ENCODE measurements around the gene ELL3. TPM values are rescaled to one million over a fixed set of nuclear protein-coding genes. Genes with fewer than 3 reads are reported as not detected.

Gene ELL3
- total and polyA plus RNA-seq, 10 of the 15 experiments (the other 5 are each of a cell fraction or from before 2014, with no cell fraction given): 12.9 to 30.3 (median 20.2) TPM

DNA sequence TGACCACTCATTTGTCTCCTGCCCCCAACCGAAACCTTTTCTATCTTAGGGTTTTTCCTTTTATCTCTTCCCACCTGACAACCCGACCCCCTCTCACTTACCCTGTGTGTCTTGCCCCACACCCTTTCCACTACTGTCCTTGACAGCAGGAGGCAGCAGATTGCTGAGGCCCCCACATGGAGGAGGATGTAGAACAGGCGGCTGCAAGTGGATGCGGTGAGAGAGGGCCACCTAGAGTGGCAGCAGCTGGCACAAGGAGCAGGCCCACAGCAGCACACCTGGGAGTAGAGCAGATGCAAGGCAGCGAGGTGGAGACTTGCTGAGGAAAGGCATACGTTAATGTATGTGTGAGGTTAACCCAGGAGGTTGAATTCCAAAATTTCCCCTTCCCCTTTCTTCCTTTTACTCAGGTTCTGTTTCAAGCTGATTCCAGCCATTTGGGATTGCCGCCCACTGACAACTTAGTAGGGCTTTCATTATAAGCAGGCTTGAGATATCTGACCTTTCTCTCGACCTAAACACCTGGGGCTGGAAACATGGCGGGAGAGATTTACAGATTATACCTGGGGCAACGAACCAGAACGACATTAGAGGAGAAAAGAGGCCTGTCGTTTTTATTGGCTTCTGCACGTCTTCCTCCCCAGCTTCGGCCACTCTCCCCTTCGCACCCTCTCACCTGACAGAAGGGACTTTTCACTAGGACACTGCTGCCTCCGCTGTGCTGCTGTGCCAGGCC is 22.6 kb upstream of the ELL3 start (continued):
- TF ChIP-seq YY1 (IDR thresholded peaks at IDR 0.05; ENCODE audit: low read depth, low read length) (0 out of 2 replicates have a peak, but pooled peaks have one; percentile 1), RAD21 (IDR thresholded peaks at IDR 0.05; ENCODE audit: insufficient read depth, low read depth, low read length) (peak; percentile 31; the same call in 1 of the 2 replicates), SMAD5 (IDR thresholded peaks at IDR 0.05; ENCODE audit: low read depth) (peak; percentile 6; the same call in 1 of the 2 replicates), RCOR1 (conservative IDR thresholded peaks at IDR 0.05; ENCODE audit: low read depth, low read length) (no peak), MEF2B (IDR thresholded peaks at IDR 0.05; ENCODE audit: partially characterized antibody, poor library complexity, severe bottlenecking) (peak; percentile 8), BMI1 (IDR thresholded peaks at IDR 0.05; ENCODE audit: borderline replicate concordance) (0 out of 2 replicates have a peak, but pooled peaks have one; percentile 12), IKZF2 (IDR thresholded peaks at IDR 0.05) (peak in 1 of 2 experiments; percentile 35; a peak in 1 of 4 replicates), ASH2L (IDR thresholded peaks at IDR 0.05; ENCODE audit: borderline replicate concordance, low read depth) (no peak), TCF12 (IDR thresholded peaks at IDR 0.05; ENCODE audit: low read depth, low read length) (peak; percentile 51; the same call in 1 of the 2 replicates), PAX5 (IDR thresholded peaks at IDR 0.05; ENCODE audit: borderline replicate concordance, low read depth, low read length) (0 out of 2 replicates have a peak, but pooled peaks have one; percentile 6), TCF3 (IDR thresholded peaks at IDR 0.05; ENCODE audit: borderline replicate concordance, insufficient read depth, low read depth, low read length) (peak; percentile 43; the same call in 1 of the 2 replicates), MTA3 (IDR thresholded peaks at IDR 0.05; ENCODE audit: borderline replicate concordance, low read length) (0 out of 2 replicates have a peak, but pooled peaks have one; percentile 9)

Data from GM12878 (cell line).